Body of pancreas (tissue), 4 donors: ENCODE results near the gene FOXO1.

Experiments used
- CTCF ChIP-seq, 7 experiments: fragments of 450-650 bp in 4 of 7; fragments of 200-600 bp in 3 of 7; sonication (generic) in 3 of 7; IDR thresholded peaks; one replicate each; pipeline ENCODE4 v1.5.1; 2016 to 2019; ENCODE audit warnings: antibody characterized with exemption in 7 of 7
- POLR2A ChIP-seq, 3 donors: fragments of 450-650 bp; IDR thresholded peaks; one replicate each; pipeline ENCODE4 v1.6.1; 2016; ENCODE audit warnings: antibody characterized with exemption in 3 of 3, mild to moderate bottlenecking in 2 of 3

- no peak for TF ChIP-seq POLR2A (IDR thresholded peaks at IDR 0.05)
- TF ChIP-seq CTCF (IDR thresholded peaks at IDR 0.05), result no peak
Measured at GRCh38 chr13:40596484-40596883, 70.0 kb downstream of the FOXO1 start.
